GM18505 (cell line): ENCODE data around the gene RGN.

ENCODE experiments used
- ATAC-seq: cut with Tn5 transposase; IDR thresholded peaks from one replicate; pipeline ENCODE4 v1.9.1; 2021; ENCODE audit not compliant: unreplicated experiment
- POLR2A ChIP-seq: IDR thresholded peaks from 4 replicates; pipeline ENCODE4 v1.6.1; 2011; ENCODE audit warnings: borderline replicate concordance; ENCODE audit not compliant: insufficient read depth, insufficient read length; ENCODE audit errors: extremely low read depth

The RGN gene

GRCh38 chrX:47078129-47079043, at the start of gene RGN:
Gene RGN, plus strand, starts transcription at chrX:47078443. Its CDS starts 2,702 bp downstream, at chrX:47081145.
- no peak for TF ChIP-seq POLR2A
- ATAC-seq = no peak

GRCh38 chrX:47030339-47030738, 47.9 kb upstream of the RGN start:
- TF ChIP-seq POLR2A = no peak
- ATAC-seq = no peak

GRCh38 chrX:47047989-47048388, 30.3 kb upstream of the RGN start:
- TF ChIP-seq POLR2A = no peak
- ATAC-seq = no peak

- no peak for ATAC-seq
- no peak for TF ChIP-seq POLR2A
Observed at GRCh38 chrX:47059142-47059874, 18.9 kb upstream of the RGN start.

- ATAC-seq = no peak
Observed at GRCh38 chrX:47060708-47061107, 17.5 kb upstream of the RGN start.

GRCh38 chrX:47061238-47061919, 16.9 kb upstream of the RGN start:
- TF ChIP-seq POLR2A = no peak
- no peak for ATAC-seq

More at GRCh38 chrX:47060708-47061107, 17.5 kb upstream of the RGN start:
- TF ChIP-seq POLR2A = no peak

- no peak for TF ChIP-seq POLR2A
- no peak for ATAC-seq
Observed at GRCh38 chrX:47063179-47063578, 15.1 kb upstream of the RGN start.

GRCh38 chrX:47068214-47068613, 10.0 kb upstream of the RGN start:
- ATAC-seq = no peak
- no peak for TF ChIP-seq POLR2A

- no peak for ATAC-seq
- no peak for TF ChIP-seq POLR2A
Observed at GRCh38 chrX:47068720-47069119, 9.5 kb upstream of the RGN start.

GRCh38 chrX:47080215-47080914, 2.1 kb downstream of the RGN start:
- no peak for ATAC-seq

GRCh38 chrX:47080915-47081236, 2.6 kb downstream of the RGN start:
- ATAC-seq = no peak
- no peak for TF ChIP-seq POLR2A

More at GRCh38 chrX:47080215-47080914, 2.1 kb downstream of the RGN start:
- TF ChIP-seq POLR2A = no peak

GRCh38 chrX:47091149-47091775, 13.0 kb downstream of the RGN start:
- TF ChIP-seq POLR2A = no peak
- ATAC-seq = no peak
